Stimulated activated CD8-positive, alpha-beta memory T cell treated with anti-CD3 and anti-CD28 coated beads, Interleukin-12 subunit alpha, Interleukin-12 subunit beta, amount 100 ng/mL, for 1 hour (primary cell): ENCODE measurements around the gene XAB2.
"Not testable (repeated sequence)": the region's sequence is repeated elsewhere in the genome, so short reads cannot be mapped to it uniquely, and the experiment has no call there.

Experiments used
- DNase-seq: peaks from one replicate; pipeline ENCODE4 v3.0.0-alpha.2; 2020; ENCODE audit warnings: low read depth

The XAB2 gene

DNA sequence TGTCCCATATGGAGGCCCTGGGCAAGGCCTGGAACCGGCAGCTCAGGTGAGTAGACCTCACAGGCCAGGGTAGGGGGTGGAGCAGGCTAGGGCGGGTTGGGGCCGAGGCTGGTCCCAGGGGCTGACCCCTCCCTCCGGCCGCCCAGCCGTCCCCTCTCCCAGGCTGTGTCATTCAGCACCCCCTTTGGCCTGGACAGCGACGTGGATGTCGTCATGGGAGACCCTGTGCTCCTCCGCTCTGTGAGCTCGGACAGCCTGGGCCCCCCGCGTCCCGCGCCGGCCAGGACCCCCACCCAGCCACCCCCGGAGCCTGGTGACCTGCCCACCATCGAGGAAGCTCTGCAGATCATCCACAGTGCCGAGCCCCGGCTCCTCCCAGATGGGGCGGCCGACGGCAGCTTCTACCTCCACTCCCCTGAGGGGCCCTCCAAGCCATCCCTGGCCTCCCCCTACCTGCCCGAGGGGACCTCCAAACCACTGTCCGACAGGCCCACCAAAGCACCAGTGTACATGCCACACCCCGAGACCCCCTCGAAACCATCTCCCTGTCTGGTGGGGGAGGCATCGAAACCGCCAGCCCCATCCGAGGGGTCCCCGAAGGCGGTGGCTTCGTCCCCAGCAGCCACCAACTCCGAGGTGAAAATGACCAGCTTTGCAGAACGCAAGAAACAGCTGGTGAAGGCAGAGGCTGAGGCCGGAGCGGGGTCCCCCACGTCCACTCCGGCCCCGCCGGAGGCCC is 17.6 kb downstream of the XAB2 start:
- DNase-seq, result no peak

DNA sequence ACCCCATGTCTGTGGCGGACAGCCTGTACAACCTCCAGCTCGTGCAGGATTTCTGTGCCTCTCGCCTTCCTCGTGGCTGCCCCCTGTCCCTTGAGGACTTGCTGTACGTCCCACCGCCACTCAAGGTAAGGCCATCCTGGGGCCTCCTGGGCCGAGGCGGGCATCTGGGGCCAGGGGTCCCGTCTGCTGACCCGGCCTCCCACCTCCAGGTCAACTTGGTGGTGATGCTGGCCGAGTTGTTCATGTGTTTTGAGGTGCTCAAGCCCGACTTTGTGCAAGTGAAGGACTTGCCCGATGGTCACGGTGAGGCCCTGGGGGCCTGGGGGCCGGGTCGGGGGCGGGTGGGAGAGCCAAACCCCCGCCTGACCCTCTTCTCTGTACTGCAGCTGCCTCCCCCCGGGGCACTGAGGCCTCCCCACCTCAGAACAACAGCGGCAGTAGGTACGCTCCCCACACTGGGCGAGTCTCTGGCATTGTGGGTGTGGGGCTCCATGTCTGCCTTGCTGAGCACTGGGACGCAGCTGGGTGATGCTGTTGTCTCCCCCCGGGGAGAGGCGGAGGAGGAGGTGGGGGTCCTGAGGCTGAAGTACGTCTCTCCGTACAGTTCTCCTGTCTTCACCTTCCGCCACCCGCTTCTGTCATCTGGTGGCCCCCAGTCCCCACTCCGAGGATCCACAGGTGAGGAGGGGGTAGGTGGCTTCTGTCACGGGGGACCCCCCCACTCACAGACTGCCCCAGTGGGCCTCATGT is 18.7 kb downstream of the XAB2 start:
- no peak for DNase-seq

DNA sequence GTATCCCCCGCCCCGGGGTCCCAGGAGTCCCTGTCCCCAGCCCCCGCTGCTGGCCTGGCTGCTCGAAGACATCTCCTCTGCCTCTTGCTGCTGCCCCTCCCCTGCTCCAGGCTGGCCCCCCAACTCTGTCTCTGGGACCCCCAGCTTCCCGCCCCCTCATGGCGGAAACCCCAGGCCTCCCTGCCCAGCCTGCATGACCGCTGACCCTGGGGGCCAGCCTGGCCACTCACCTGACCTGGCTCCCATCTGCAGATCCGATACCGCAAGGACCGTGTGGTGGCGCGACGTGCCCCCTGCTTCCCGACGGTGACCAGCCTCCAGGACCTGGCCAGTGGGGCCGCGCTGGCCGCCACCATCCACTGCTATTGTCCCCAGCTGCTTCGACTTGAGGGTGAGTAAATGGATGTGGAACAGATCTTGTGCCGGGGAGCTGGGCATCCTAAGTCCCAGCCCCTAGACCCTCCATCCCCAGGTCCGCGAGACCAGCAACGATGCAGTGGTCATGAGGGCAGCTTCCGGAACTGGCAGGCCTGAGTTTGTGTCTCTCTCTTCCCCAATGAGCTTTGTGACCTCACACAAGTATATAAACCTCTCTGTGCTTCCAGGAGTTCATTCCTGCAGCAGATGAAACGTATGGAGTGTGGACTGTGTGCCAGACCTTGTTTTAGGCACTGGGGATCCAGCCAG is 21.3 kb downstream of the XAB2 start:
- no peak for DNase-seq

DNA sequence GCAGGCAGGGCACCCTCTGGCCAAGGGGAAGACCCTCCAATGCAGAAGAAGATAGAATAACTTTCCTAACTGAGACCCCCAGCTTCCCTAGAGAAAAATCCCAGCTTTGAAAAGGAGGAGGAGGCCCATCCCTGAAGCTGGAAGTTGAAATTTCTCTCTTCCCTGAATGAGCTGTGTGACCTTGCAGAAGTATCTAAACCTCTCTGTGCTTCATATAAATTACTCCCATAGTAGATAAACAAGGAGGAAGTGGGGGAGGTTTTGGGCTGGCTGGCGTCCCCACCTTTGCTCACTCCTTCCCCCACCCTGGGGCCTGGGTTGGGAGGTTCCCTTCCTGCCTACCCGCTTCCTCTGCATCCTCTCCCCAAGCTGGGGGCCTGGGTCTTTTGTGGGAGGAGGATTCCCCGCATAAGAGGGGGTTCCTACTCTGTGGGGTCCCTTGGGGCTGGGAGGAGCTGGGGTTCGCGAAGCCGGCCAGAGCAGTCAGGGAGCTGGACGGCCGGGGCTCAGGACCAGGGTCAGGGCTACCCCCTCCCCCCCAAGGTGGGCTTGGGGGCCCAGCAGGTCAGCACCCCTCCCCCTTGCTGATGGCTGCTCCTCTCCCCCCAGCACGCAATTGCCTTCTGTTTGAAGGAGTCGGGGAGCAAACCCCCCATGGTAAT is 22.0 kb downstream of the XAB2 start:
- DNase-seq, result no peak

DNA sequence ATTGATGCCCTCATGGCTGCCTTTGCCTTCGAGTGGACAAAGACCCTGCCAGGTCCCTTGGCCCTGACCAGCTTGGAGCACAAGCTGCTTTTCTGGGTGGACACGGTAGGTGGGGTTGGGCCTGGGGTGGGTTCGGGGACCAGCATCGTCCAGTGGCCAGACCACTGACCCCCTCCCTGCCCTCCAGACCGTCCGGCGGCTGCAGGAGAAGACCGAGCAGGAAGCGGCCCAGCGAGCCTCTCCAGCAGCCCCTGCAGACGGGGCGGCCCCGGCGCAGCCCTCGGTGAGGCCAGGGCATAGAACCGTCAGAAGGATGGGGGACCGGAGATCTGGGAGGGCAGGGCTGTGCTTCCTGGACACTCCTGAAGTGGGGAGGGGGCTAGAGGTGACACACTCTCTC is 23.1 kb downstream of the XAB2 start:
- DNase-seq, result no peak

DNA sequence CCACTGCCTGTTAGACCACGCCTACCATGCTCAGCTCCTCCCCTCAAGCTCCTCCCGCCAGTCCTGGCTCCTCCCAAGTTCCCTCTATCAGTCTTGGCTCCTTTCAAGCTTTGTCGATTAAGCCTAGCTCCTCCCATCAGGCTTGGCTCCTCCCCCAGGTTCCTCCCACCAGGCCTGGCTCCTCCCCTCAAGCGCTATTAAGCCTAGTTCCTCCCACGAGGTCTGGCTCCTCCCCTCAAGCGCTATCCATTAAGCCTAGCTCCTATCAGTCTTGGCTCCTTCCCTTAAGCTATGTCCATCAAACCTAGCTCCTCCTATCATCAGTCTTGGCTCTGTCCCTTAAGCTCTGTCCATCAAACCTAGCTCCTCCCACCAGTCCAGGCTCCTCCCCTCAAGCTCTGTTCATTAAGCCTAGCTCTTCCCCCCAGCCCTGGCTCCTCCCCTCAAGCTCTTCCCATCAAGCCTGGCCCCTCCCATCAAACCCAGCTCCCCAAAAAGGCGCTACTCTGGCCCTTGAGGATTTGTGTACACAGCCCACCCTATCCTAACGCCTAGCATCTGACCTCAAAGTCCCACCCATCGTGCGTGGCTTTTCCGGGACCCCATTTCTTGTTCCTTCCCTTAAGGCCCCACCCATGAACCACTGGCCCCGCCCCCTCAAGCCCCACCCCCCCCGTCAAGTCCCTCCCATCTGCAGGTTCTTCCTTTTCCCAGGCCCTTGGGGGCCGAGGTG is 23.7 kb downstream of the XAB2 start:
- no peak for DNase-seq

DNA sequence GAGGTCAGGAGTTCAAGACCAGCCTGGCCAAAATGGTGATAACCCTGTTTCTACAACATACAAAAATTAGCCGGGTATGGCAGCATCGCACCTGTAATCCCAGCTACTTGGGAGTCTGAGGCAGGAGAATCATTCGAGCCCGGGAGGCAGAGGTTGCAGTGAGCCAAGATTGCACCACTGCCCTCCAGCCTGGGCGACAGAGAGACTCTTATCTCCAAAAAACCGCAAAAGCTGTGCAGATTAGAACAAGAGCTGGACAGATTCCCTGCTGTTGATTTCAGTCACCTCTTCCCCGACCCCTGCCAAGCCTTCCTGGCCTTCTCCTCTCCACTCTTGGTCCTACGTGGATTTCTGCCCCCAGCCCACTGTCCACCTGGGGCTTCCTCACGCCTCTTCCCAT is 25.4 kb downstream of the XAB2 start:
- no peak for DNase-seq

DNA sequence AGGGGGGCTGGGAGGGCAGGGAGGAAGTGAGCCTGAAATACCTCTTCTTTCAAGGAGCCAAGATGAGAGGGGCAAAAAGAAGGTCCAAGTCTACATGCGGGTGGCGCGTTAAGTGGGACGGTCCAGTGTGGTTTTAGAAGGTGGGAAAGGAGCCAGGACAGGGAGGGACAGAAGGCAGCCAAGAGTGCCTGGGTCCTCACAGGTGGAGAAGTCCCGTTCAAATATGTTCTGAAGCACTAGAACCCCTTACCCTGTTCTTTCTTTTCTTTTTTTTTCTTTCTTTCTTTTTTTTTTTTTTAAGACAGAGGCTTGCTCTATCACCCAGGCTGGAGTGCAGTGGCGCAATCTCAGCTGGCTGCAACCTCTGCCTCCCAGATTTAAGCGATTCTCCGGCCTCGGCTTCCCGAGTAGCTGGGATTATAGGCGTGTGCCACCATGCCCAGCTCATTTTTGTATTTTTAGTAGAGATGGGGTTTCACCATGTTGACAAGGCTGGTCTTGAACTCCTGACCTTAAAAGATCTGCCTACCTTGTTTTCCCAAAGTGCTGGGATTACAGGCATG is 26.3 kb downstream of the XAB2 start:
- DNase-seq, result no peak

DNA sequence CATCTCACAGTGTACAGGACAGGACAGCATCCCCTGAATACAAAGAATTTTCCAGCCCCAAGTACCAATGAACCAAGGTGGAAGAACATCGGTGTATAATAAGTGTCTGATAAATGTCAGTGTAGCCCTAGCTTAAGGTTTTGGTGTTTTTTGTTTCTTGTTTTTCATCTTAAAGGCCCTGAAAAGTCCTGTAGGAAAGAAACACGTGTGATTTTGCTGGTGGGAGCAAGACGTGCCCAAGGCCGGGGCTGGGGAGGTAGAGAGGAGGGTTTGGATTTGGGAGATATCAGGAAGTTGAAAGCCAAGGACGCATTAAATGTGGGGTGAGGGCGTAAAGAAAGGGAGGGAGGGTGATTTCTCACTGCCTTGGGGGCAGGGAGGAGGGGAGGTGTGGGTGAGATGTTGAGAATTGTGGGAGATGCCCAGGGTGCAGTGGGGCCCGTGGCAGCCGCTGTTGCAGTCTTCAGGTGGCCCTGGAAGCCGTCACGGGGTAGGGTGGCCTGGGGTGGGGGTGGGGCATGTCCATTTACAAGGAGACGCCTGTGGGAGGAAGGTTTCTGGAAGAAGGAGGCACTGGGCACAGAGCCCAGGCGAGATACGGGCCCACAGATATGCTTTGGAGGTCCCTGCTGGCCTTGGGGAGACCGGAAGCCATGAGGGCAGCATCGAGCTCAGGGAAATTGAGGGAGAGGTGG is 27.0 kb downstream of the XAB2 start:
- no peak for DNase-seq

DNA sequence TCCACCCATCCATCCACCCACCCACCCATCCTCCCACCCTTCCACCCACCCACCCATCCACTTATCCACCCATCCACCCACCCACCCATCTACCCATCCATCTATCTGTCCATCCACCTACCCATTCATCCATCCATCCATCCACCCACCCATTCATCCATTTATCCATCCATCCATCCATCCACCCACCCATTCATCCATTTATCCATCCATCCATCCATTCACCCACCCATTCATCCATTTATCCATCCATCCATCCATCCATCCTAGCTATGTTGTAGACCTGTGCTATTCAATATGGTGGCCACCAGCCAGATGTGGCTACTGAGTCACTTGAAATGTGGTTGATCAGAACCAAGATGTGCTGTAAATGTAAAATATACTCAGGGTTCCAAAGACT is 28.6 kb downstream of the XAB2 start:
- DNase-seq, result no peak

DNA sequence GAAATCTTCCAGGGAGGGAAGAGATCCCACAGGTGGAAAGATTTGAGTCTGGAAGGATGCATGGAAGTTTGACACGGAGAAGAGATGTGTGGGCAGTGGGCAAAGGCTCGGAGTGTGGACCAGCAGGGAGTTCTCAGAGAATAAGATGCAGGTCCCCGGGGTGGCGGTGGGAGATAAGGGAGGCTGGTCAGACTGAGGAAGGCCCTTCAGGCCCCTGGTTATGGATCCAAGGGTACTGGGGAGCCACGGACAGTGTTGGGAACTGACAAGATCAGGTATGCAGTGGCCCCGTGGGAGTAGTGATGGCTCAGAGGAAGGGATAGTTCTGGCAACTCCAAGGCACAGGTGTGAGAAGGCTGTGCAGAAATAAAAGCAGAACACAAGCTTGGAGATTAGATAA is 31.2 kb downstream of the XAB2 start:
- no peak for DNase-seq

DNA sequence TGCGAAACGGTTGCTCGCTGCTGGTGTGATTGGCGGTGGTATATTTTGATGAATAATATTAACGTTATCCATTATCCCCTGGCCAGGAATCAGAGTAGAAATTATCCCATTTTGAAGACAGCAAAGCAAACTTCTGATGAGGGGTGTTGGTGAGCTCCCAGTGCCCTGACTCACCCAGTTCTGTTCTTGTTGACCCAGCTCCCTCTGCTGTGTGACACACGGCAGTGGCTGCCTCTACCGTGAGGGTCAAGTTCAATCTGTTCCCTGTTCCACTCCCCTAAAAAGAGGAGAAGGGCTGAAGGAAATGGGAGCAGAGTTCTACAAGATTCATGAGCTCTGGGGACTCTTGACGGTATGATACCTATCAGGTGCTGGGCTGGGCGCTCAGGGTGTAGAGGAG is 31.7 kb downstream of the XAB2 start:
- DNase-seq, result no peak

DNA sequence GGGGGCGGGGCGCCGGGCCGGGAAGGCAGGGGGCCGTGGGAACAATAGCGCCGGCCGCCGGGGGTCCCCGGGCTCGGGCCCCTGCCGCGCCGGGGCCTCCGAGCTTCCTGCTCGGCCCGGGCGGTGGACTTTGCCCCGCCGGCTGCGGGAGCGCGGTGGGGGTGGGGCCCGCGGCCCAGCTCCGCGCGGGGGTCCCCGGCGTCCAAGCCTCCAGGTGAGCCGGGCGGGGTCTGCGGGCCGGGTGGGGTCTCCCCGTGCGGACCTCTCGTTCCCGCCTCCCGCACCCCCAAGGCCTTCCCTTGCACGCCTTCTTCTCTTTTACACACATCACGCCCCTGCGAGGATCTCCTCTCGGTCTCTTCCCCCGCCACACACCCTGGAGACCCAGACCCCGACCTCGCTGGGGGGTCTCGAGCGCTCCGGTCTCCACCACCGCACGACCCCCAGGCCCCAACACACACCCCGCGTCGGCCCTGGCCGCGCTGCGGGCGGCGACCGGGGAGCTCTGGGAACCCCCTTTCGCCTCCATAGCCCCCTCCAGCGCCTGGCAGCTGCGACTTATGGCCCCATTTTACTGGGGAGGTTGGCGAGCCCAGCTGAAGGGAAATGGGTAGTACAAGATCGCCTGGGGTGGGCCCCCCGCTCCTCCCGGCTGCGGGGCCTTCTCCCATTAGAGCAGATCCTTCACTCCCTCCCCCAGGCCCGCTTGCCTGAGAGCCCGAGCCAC is 33.0 kb downstream of the XAB2 start:
- DNase-seq, result no peak

DNA sequence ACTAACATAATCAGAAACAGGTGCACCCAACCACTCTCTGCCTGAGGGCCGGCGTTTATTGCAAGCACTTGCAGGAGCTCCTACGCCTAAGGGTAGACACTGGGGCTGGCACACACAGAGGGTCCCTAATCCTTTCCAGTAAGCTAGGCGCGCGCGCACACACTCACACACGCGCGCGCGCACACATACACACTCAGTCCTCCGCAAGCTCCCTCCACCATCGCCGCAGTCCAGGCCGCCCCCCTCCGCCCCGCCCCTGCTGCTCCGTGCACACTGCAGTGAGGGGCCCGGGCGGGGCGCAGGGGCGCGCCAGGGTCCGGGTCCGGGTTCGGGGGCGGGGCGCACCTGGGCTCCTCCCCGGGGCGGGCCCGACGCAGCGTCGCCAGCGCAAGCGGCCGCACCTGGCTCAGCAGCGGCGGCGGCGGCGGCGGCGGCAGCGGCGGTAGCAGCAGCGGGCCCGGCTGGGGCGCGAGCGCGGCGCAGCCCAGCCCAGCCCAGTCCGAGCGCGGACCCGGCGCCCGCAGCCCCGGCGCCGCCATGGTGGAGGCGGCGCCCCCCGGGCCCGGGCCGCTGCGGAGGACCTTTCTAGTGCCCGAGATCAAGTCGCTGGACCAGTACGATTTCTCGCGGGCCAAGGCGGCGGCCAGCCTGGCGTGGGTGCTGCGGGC is 33.7 kb downstream of the XAB2 start, which contains the start of gene CAMSAP3:
Gene CAMSAP3, plus strand, starts transcription at position 398 of the 668 bp plus-strand sequence. Its CDS starts 140 bp downstream, at position 538.
- DNase-seq, result no peak

DNA sequence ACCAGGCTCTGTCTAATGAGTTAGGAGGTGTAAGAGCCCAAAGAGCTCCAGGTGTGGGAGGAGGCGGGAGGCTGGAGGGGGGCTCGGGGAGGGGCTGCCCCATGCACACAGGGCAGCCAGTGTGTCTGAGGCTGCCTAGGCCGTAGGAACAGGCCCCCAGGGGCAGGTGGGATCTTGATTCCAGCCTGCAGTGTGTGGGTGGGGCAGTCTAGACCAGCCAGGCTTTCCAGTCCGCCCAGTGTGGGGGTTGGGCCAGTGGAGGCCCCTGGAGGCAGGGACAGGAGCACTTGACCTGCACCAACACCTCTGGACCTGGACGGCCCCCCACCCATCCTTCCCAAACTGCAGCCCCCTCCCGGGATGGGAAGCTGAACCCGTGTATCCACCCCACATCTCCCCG is 39.1 kb downstream of the XAB2 start:
- DNase-seq, result no peak

DNA sequence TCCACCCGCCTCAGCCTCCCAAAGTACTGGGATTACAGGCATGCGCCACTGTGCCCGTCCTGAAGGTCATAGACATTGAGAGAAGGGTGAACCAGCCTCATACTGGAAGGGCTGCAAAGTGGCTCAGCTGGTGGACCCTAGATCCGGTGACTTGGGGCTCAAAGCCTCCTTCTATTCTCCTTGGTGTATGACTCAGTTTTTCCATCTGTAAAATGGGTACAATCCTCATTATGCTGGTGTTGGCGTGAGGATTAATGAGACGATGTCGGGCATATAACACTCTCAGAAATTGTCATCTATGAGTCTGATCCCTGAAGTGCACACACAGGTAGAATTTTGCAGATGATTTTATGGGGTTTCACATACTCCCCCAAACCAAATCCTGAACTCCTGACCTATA is 39.5 kb downstream of the XAB2 start:
- DNase-seq, result no peak

DNA sequence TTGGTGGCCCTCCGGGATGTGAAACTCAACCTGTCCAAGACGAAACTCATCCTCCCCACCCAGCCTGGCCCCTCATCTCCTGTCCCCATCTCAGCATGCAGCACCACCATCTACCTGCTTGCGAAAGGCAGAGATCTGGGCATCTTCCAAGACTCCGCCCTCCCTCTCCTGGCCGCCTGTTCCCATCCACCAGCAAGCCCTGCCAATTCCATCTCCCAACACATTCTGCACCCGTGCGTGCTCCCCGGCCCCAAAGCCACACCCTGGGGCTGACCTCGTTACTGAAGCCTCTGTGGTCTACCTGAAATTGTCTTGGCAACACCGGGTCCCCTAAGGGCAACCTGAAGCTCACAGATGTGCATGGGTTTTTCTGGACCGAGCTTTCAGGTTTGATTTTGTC is 46.9 kb downstream of the XAB2 start:
- DNase-seq, result no peak

DNA sequence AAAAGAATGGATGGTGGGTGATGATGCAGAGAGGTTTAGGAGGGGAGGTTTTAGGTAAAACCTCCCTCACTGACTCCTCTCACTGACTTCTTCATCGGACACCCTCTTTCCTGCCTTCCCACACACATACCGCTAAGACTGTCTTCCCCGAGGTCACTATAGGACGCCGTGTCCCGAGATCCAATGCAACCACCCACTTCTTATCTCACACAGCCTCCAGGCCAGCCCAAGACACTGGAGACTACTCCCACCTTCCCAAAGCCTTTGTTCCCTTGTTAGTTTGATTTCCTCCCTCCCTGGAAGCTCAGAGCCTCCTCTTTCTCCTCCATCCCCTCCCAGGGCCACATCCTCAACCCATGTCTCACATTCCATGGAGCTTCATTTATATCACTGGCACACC is 50.2 kb downstream of the XAB2 start:
- no peak for DNase-seq

DNA sequence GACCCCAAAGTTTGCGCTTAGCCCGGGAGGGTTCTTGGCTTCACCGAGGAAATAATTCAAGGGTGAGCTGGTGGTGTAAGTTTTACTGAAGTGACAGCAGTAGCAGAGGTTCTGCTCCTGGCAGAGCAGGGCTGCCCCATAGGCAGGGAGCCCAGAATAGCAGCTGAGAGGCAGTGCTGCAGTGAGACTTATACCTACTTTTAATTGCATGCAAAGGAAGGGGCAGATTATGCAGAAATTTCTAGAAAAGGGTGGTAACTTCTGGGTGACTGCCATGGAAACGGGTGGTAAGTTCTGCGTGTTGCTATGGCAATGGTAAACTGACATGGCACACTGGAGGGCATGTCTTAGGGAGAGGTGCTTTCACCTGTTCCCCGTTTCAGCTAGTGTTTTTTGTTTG is 51.2 kb downstream of the XAB2 start:
- DNase-seq, result no peak

DNA sequence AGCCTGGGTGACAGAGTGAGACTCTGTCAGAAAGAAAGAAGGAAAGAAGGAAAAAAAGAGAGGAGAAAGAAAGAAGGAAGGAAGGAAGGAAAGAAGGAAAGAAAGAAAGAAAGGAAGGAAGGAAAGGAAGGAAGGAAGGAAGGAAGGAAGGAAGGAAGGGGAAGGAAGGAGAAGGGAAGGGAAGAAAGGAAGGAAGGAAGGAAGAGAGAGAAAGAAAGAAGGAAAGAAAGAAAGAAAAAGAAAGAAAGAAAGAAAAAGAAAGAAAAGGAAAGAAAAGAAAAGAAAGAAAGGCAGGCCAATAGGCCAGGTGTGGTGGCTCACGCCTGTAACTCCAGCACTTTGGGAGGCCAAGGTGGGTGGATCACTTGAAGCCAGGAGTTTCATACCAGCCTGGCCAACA is 51.9 kb downstream of the XAB2 start:
- not testable (repeated sequence) for DNase-seq
